Lower leg skin (tissue), 3 donors: ENCODE data around the gene COL13A1.

Experiments
- CTCF ChIP-seq, 3 donors: fragments of 450-650 bp; IDR thresholded peaks; one replicate each; pipeline ENCODE4 v1.5.1; 2016; ENCODE audit warnings: antibody characterized with exemption in 3 of 3, mild to moderate bottlenecking in 3 of 3, moderate library complexity in 2 of 3
- POLR2A ChIP-seq, 2 donors: fragments of 450-650 bp; IDR thresholded peaks; one replicate each; pipeline ENCODE4 v1.6.1; 2016 to 2017; ENCODE audit warnings: antibody characterized with exemption in 2 of 2, mild to moderate bottlenecking in 1 of 2, moderate library complexity in 1 of 2

- TF ChIP-seq CTCF (IDR thresholded peaks at IDR 0.05) (no peak), POLR2A (IDR thresholded peaks at IDR 0.05) (no peak)
Observed at GRCh38 chr10:69973678-69974077, 172.0 kb downstream of the COL13A1 start.
